ENCODE measurements around the gene CRIP3. TPM values are rescaled to one million over a fixed set of nuclear protein-coding genes. Genes with fewer than 3 reads are reported as not detected.

Gene CRIP3
- polyA plus RNA-seq, 3 donors, result 1.2 to 12.8 (median 1.6) TPM

DNA sequence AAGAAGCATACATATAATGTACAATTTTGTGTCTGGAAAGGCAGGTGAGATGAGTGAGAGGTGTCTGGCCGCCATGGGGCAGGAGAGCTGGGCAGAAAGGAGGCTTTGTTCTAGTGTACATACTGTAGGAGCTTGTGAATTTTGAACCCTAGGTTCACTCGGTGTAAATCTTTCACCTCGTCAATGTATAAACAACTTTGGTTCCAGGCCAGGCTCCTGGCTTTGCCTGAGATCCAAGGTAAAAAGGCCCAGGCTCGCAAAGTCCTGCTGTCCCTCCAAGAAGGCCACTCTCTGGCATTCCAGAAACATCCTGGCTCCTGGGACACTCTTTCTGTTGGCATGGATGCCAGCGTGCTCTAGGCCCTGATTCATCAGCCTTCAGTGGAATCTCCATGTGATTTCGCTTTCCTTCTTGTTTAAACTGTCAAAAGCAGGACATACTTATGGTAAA is 17.7 kb downstream of the CRIP3 start:
- Histone ChIP-seq H3K9ac (ENCODE audit: insufficient read depth, low read length, poor library complexity, severe bottlenecking) (no peak overlapping the region), H3K27ac (ENCODE audit: low read depth in 1 of 2, low read length in 2 of 2) (no peak overlapping the region), H4K20me1 (ENCODE audit: insufficient read depth, low read length) (no peaks in the 10 kb centered on the region), H3K4me2 (replicated peaks; ENCODE audit: extremely low read depth, low read length, poor library complexity, severe bottlenecking) (no peak overlapping the region), H2AFZ (ENCODE audit: insufficient read depth, low read depth, low read length, poor library complexity, severe bottlenecking) (no peak overlapping the region), H3K4me1 (ENCODE audit: control insufficient read depth in 1 of 2, insufficient read depth in 2 of 2, low read length in 2 of 2) (no peaks in the 10 kb centered on the region), H3K36me3 (replicated peaks in 1 of 2; ENCODE audit: control insufficient read depth in 1 of 2, insufficient read depth in 2 of 2, low read length in 2 of 2) (no peaks in the 10 kb centered on the region), H3K4me3 (replicated peaks in 1 of 3; ENCODE audit: low read depth in 2 of 3, low read length in 3 of 3) (no peak overlapping the region), H3K27me3 (ENCODE audit: control insufficient read depth in 2 of 2, insufficient read depth in 2 of 2, low read length in 2 of 2) (peaks cover 0 to 11% of the 10 kb centered on the region in 2 donors), H3K9me3 (replicated peaks in 1 of 2; ENCODE audit: control insufficient read depth in 1 of 2, insufficient read depth in 1 of 2, low read length in 2 of 2) (no peaks in the 10 kb centered on the region), H3K79me2 (ENCODE audit: insufficient read depth, low read length) (no peaks in the 10 kb centered on the region)
- H3K9me3 Mint-ChIP-seq, result peaks cover 0 to under 1% (median 0%) of the 10 kb centered on the region in 7 donors
- DNase-seq, result no peak
- 94% methylated on average over 4 of the region's 6 CpGs for WGBS (ENCODE audit: insufficient coverage)
- no peak overlapping the region for H3K4me3 Mint-ChIP-seq
- peaks cover 5 to 21% (median 11%) of the 10 kb centered on the region in 3 donors for H3K27me3 Mint-ChIP-seq (ENCODE audit: low read depth in 3 of 3)
- H3K36me3 Mint-ChIP-seq, result no peaks in the 10 kb centered on the region
- no peak overlapping the region for H3K27ac Mint-ChIP-seq
- intact Hi-C loops (cut with micrococcal nuclease), result no loop called here
- TF ChIP-seq, protein P1, sequence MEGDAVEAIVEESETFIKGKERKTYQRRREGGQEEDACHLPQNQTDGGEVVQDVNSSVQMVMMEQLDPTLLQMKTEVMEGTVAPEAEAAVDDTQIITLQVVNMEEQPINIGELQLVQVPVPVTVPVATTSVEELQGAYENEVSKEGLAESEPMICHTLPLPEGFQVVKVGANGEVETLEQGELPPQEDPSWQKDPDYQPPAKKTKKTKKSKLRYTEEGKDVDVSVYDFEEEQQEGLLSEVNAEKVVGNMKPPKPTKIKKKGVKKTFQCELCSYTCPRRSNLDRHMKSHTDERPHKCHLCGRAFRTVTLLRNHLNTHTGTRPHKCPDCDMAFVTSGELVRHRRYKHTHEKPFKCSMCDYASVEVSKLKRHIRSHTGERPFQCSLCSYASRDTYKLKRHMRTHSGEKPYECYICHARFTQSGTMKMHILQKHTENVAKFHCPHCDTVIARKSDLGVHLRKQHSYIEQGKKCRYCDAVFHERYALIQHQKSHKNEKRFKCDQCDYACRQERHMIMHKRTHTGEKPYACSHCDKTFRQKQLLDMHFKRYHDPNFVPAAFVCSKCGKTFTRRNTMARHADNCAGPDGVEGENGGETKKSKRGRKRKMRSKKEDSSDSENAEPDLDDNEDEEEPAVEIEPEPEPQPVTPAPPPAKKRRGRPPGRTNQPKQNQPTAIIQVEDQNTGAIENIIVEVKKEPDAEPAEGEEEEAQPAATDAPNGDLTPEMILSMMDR (IDR thresholded peaks at IDR 0.05), result no peak
- no peaks in the 10 kb centered on the region for H3K4me1 Mint-ChIP-seq

DNA sequence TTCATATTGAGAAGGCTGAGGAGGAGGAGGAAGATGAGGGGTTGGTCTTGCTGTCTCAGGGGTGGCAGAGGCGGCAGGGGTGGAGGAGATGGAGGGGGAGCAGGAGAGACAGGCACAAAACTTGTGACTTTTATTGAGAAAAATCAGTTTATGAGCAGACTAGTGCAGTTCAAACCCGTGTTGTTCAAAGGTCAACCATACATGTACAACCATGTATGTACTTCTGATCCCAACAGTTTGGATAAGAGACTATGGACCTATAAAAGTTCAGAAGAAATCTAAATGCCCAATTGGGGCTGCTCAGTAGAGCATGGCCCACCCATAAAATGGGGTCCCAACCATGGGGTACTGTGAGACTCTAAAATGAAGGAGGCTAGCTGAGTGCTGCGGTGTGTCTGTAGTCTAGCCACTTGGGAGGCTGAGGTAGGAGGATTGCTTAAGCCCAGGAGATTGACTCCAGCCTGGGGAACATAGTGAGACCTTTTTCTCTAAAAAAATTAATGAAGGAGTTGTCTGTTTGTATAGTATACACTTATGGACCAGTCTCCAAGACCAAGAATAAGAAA is 18.2 kb downstream of the CRIP3 start:
- peaks cover 0 to 4% (median 0%) of the 10 kb centered on the region in 7 donors for H3K9me3 Mint-ChIP-seq
- peaks cover 10 to 24% (median 16%) of the 10 kb centered on the region in 3 donors for H3K27me3 Mint-ChIP-seq (ENCODE audit: low read depth in 3 of 3)
- no peaks in the 10 kb centered on the region for H4K20me1 ChIP-seq (ENCODE audit: insufficient read depth, low read length)
- H3K36me3 ChIP-seq (replicated peaks in 1 of 2; ENCODE audit: control insufficient read depth in 1 of 2, insufficient read depth in 2 of 2, low read length in 2 of 2), result no peaks in the 10 kb centered on the region
- intact Hi-C loops (cut with micrococcal nuclease), result no loop called here
- H3K9me3 ChIP-seq (replicated peaks in 1 of 2; ENCODE audit: control insufficient read depth in 1 of 2, insufficient read depth in 1 of 2, low read length in 2 of 2), result no peaks in the 10 kb centered on the region
- no peak overlapping the region for H3K27ac ChIP-seq (ENCODE audit: low read depth in 1 of 2, low read length in 2 of 2)
- no peak overlapping the region for H3K4me3 Mint-ChIP-seq
- no peaks in the 10 kb centered on the region for H3K79me2 ChIP-seq (ENCODE audit: insufficient read depth, low read length)
- no peak for DNase-seq
- H3K36me3 Mint-ChIP-seq, result no peaks in the 10 kb centered on the region
- 33% methylated on average over 2 of the region's 3 CpGs for WGBS (ENCODE audit: insufficient coverage)
- H3K27me3 ChIP-seq (ENCODE audit: control insufficient read depth in 2 of 2, insufficient read depth in 2 of 2, low read length in 2 of 2), result peaks cover 0 to 16% of the 10 kb centered on the region in 2 donors
- no peak overlapping the region for H3K4me3 ChIP-seq (replicated peaks in 1 of 3; ENCODE audit: low read depth in 2 of 3, low read length in 3 of 3)
- no peak overlapping the region for H3K4me2 ChIP-seq (replicated peaks; ENCODE audit: extremely low read depth, low read length, poor library complexity, severe bottlenecking)
- H3K27ac Mint-ChIP-seq, result no peak overlapping the region
- H3K9ac ChIP-seq (ENCODE audit: insufficient read depth, low read length, poor library complexity, severe bottlenecking), result no peak overlapping the region
- TF ChIP-seq, protein P1 (IDR thresholded peaks at IDR 0.05), result no peak
- no peaks in the 10 kb centered on the region for H3K4me1 Mint-ChIP-seq
- no peaks in the 10 kb centered on the region for H3K4me1 ChIP-seq (ENCODE audit: control insufficient read depth in 1 of 2, insufficient read depth in 2 of 2, low read length in 2 of 2)
- H2AFZ ChIP-seq (ENCODE audit: insufficient read depth, low read depth, low read length, poor library complexity, severe bottlenecking), result no peak overlapping the region

Data from CD14-positive monocyte (primary cell).